A549 (cell line): ENCODE results near the gene ENTREP3. TPM values are rescaled to one million over a fixed set of nuclear protein-coding genes. Genes with fewer than 3 reads are reported as not detected.

ENCODE experiments used
- ATAC-seq, 2 experiments: fragments of 200-7000 bp in 1 of 2; fragments of >200 bp in 1 of 2; cut with Nextera tagmentation in 1 of 2; cut with Tn5 transposase in 1 of 2; 3 replicates each; pipeline versions ENCODE4 v1.8.0 to v1.9.1; 2018 to 2020; ENCODE audit warnings: mild to moderate bottlenecking in 1 of 2, moderate library complexity in 1 of 2
- CTCF ChIA-PET: fragments of 300-600 bp; sonication (Branson Sonifier 250); formaldehyde crosslinking; extraction: SDS; loops from one replicate; lab custom pipeline; 2021; ENCODE audit warnings: antibody characterized with exemption, inconsistent platforms; lab: Yijun Ruan, JAX
- POLR2A ChIA-PET: fragments of 350-600 bp; formaldehyde crosslinking; extraction: SDS; loops from one replicate; lab custom pipeline; 2021; ENCODE audit warnings: antibody characterized with exemption, inconsistent platforms; lab: Yijun Ruan, JAX
- DNase-seq, 2 experiments: peaks; one replicate each; pipeline versions ENCODE4 v3.0.0 to v3.0.0-alpha.2; 2011 to 2016; ENCODE audit warnings: low read depth in 1 of 2, low spot score in 1 of 2
- FAIRE-seq: peaks from 2 replicates; lab custom pipeline; 2011; peaks lifted over from hg19 to GRCh38; lab: Jason Lieb, UNC
- H3K27ac ChIP-seq, 2 experiments: fragments of >200 bp; sonication (Bioruptor Twin); formaldehyde crosslinking; 3 replicates each; pipeline ENCODE4 v1.5.1; 2016 to 2017
- H3K4me1 ChIP-seq: fragments of >200 bp; sonication (Bioruptor Twin); formaldehyde crosslinking; 3 replicates; pipeline ENCODE4 v1.6.1; 2016
- H3K4me2 ChIP-seq: fragments of >200 bp; sonication (Bioruptor Twin); formaldehyde crosslinking; 3 replicates; pipeline ENCODE4 v1.6.1; 2016
- H3K4me3 ChIP-seq: fragments of >200 bp; sonication (Bioruptor Twin); formaldehyde crosslinking; 3 replicates; pipeline ENCODE4 v1.5.1; 2016
- H3K9me3 ChIP-seq: fragments of >200 bp; sonication (Bioruptor Twin); formaldehyde crosslinking; 3 replicates; pipeline ENCODE4 v1.6.1; 2016
- ATOH8 ChIP-seq: fragments of 250-450 bp; sonication (Bioruptor Pico); IDR thresholded peaks from 2 replicates; pipeline ENCODE4 v1.5.0; 2020; ENCODE audit warnings: low read depth, mild to moderate bottlenecking, moderate library complexity
- CBX8 ChIP-seq: fragments of 200-600 bp; sonication (generic); IDR thresholded peaks from 2 replicates; pipeline ENCODE4 v1.6.1; 2016
- CEBPB ChIP-seq, 2 experiments: fragments of >200 bp in 1 of 2; sonication (Bioruptor Twin) in 1 of 2; formaldehyde crosslinking in 1 of 2; IDR thresholded peaks; 2 replicates each; pipeline ENCODE4 v1.6.1; 2012 to 2016
- CHD2 ChIP-seq: fragments of 150-350 bp; IDR thresholded peaks from 2 replicates; pipeline ENCODE4 v1.6.1; 2014; ENCODE audit warnings: low read length; ENCODE audit not compliant: partially characterized antibody
- CHD4 ChIP-seq: fragments of 200-600 bp; sonication (generic); IDR thresholded peaks from 2 replicates; pipeline ENCODE4 v1.6.1; 2016; ENCODE audit warnings: antibody characterized with exemption, mild to moderate bottlenecking, borderline replicate concordance
- EHF ChIP-seq: fragments of 250-450 bp; sonication (Bioruptor Pico); IDR thresholded peaks from 2 replicates; pipeline ENCODE4 v1.5.0; 2020; ENCODE audit warnings: mild to moderate bottlenecking
- ELK1 ChIP-seq: fragments of 150-350 bp; IDR thresholded peaks from 2 replicates; pipeline ENCODE4 v1.6.1; 2014; ENCODE audit warnings: low read depth, mild to moderate bottlenecking, low read length
- EP300 ChIP-seq, 2 experiments: fragments of >200 bp; sonication (Bioruptor Twin); formaldehyde crosslinking; IDR thresholded peaks; 2 replicates in 1 of 2; 3 replicates in 1 of 2; pipeline ENCODE4 v1.6.1; 2016 to 2017
- FOSL2 ChIP-seq, 2 experiments: fragments of 450-650 bp in 1 of 2; fragments of >200 bp in 1 of 2; sonication (Bioruptor Twin) in 1 of 2; formaldehyde crosslinking; IDR thresholded peaks; 2 replicates each; pipeline versions ENCODE4 v1.5.0 to v1.6.1; 2016 to 2020; ENCODE audit warnings: mild to moderate bottlenecking in 1 of 2, moderate library complexity in 1 of 2
- FOXS1 ChIP-seq: fragments of 250-450 bp; sonication (Bioruptor Pico); IDR thresholded peaks from 2 replicates; pipeline ENCODE4 v1.5.0; 2020; ENCODE audit warnings: mild to moderate bottlenecking, moderate library complexity
- HDAC2 ChIP-seq: fragments of 200-600 bp; sonication (generic); IDR thresholded peaks from 2 replicates; pipeline ENCODE4 v1.6.1; 2016
- HEYL ChIP-seq: fragments of 250-450 bp; sonication (Bioruptor Pico); IDR thresholded peaks from 2 replicates; pipeline ENCODE4 v1.8.0; 2021; ENCODE audit warnings: mild to moderate bottlenecking, moderate library complexity
- HOXA7 ChIP-seq: fragments of 250-450 bp; sonication (Bioruptor Pico); IDR thresholded peaks from 2 replicates; pipeline ENCODE4 v1.5.0; 2020; ENCODE audit warnings: mild to moderate bottlenecking, moderate library complexity
- HOXB13 ChIP-seq: fragments of 250-450 bp; sonication (Bioruptor Pico); IDR thresholded peaks from 2 replicates; pipeline ENCODE4 v1.5.0; 2020; ENCODE audit warnings: low read depth, mild to moderate bottlenecking, moderate library complexity
- JUN ChIP-seq, 2 experiments: fragments of >200 bp; sonication (Bioruptor Twin); formaldehyde crosslinking; IDR thresholded peaks; 2 replicates in 1 of 2; 3 replicates in 1 of 2; pipeline ENCODE4 v1.6.1; 2016 to 2017
- JUNB ChIP-seq: fragments of >200 bp; sonication (Bioruptor Twin); formaldehyde crosslinking; IDR thresholded peaks from 2 replicates; pipeline ENCODE4 v1.6.1; 2016
- KDM1A ChIP-seq: fragments of 200-600 bp; sonication (generic); IDR thresholded peaks from 2 replicates; pipeline ENCODE4 v1.6.1; 2016; ENCODE audit warnings: low read depth, mild to moderate bottlenecking
- MAZ ChIP-seq: fragments of 150-350 bp; IDR thresholded peaks from 2 replicates; pipeline ENCODE4 v1.6.1; 2014; ENCODE audit warnings: antibody characterized with exemption, low read depth, low read length, borderline replicate concordance
- MYC ChIP-seq: IDR thresholded peaks from 2 replicates; pipeline ENCODE4 v1.6.1; 2012; ENCODE audit warnings: mild to moderate bottlenecking, inconsistent platforms, low read length, improper control_type of control experiment, borderline replicate concordance
- NFE2L2 ChIP-seq: fragments of 150-350 bp; conservative IDR thresholded peaks from 2 replicates; pipeline ENCODE4 v1.6.1; 2014; ENCODE audit warnings: low read length
- NPAS2 ChIP-seq: fragments of 250-450 bp; sonication (Bioruptor Pico); IDR thresholded peaks from 2 replicates; pipeline ENCODE4 v1.8.0; 2022; ENCODE audit warnings: mild to moderate bottlenecking, moderate library complexity, borderline replicate concordance
- POLR2A ChIP-seq: IDR thresholded peaks from 2 replicates; pipeline ENCODE4 v1.6.1; 2012; ENCODE audit warnings: mild to moderate bottlenecking, low read length
- POLR2AphosphoS2 ChIP-seq: conservative IDR thresholded peaks from 2 replicates; pipeline ENCODE4 v1.6.1; 2012; ENCODE audit warnings: low read length, improper control_type of control experiment, inconsistent platforms
- RAD21 ChIP-seq, 2 experiments: fragments of >200 bp in 1 of 2; sonication (Bioruptor Twin) in 1 of 2; formaldehyde crosslinking in 1 of 2; IDR thresholded peaks in 1 of 2; conservative IDR thresholded peaks in 1 of 2; 2 replicates in 1 of 2; 3 replicates in 1 of 2; pipeline ENCODE4 v1.6.1; 2012 to 2018; ENCODE audit warnings: inconsistent platforms in 1 of 2
- SMC3 ChIP-seq: fragments of >200 bp; sonication (Bioruptor Twin); formaldehyde crosslinking; IDR thresholded peaks from 3 replicates; pipeline ENCODE4 v1.6.1; 2018; ENCODE audit warnings: inconsistent platforms
- SREBF2 ChIP-seq: fragments of 450-650 bp; IDR thresholded peaks from 2 replicates; pipeline ENCODE4 v1.6.1; 2014; ENCODE audit warnings: mild to moderate bottlenecking, moderate library complexity
- USF2 ChIP-seq: fragments of 450-650 bp; IDR thresholded peaks from 2 replicates; pipeline ENCODE4 v1.6.1; 2014; ENCODE audit warnings: antibody characterized with exemption
- ZC3H11A ChIP-seq: fragments of 450-650 bp; IDR thresholded peaks from 2 replicates; pipeline ENCODE4 v1.6.1; 2014; ENCODE audit warnings: antibody characterized with exemption, mild to moderate bottlenecking
- ZSCAN20 ChIP-seq: fragments of 250-450 bp; sonication (Bioruptor Pico); IDR thresholded peaks from 2 replicates; pipeline ENCODE4 v1.8.0; 2022; ENCODE audit warnings: mild to moderate bottlenecking, moderate library complexity
- WGBS: methylation state at CpG from one replicate; pipeline ENCODE4 v1.1.6; 2017; ENCODE audit errors: missing lambda C conversion rate; 5-methylcytosine and 5-hydroxymethylcytosine counted together
- polyA plus RNA-seq, 4 experiments: library from polyadenylated mRNA; depleted of rRNA in 3 of 4; stranded (reverse); fragments of >200 nt; fragmentation: RNase III in 1 of 4; extraction: RNeasy Plus Mini Kit Qiagen cat#74134 plus additional on column Dnase treatment in 1 of 4; gene quantifications; 2 replicates in 3 of 4; 3 replicates in 1 of 4; pipeline ENCODE4 v1.2.3, GENCODE V29; 2011 to 2017
- TF ChIP-seq, protein P1 (sequence below): fragments of 250-450 bp; sonication (Bioruptor Pico); IDR thresholded peaks from 2 replicates; pipeline ENCODE4 v1.5.0; 2021; ENCODE audit warnings: mild to moderate bottlenecking, moderate library complexity, borderline replicate concordance

Gene ENTREP3
- polyA plus RNA-seq, 2 of the 4 experiments (the other 2 are of a cell fraction) = 8.4 to 29.5 TPM

GRCh38 chr1:155228096-155228427 is 27.2 kb downstream of the ENTREP3 start:
- ATAC-seq = no peak
- H3K27ac ChIP-seq = peak overlapping the region; percentile 78 to 89
- TF ChIP-seq HDAC2 (no peak), KDM1A (no peak), USF2 (no peak; the same call in 1 of the 2 replicates), HEYL (CRISPR knock-in tag) (no peak), CBX8 (no peak), FOSL2 (IDR thresholded peaks at IDR 0.05) (no peak), FOSL2 (CRISPR knock-in tag; IDR thresholded peaks at IDR 0.05) (no peak), HOXA7 (CRISPR knock-in tag) (no peak), NFE2L2 (no peak), POLR2A (no peak), SMC3 (no peak), MAZ (no peak), CHD4 (no peak), NPAS2 (CRISPR knock-in tag) (no peak), JUNB (no peak)
- TF ChIP-seq, protein P1, sequence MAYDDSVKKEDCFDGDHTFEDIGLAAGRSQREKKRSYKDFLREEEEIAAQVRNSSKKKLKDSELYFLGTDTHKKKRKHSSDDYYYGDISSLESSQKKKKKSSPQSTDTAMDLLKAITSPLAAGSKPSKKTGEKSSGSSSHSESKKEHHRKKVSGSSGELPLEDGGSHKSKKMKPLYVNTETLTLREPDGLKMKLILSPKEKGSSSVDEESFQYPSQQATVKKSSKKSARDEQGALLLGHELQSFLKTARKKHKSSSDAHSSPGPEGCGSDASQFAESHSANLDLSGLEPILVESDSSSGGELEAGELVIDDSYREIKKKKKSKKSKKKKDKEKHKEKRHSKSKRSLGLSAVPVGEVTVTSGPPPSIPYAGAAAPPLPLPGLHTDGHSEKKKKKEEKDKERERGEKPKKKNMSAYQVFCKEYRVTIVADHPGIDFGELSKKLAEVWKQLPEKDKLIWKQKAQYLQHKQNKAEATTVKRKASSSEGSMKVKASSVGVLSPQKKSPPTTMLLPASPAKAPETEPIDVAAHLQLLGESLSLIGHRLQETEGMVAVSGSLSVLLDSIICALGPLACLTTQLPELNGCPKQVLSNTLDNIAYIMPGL = no peak
- WGBS = 81% methylated on average over 9 of the region's 9 CpGs
- POLR2A ChIA-PET = interaction anchor here (0.8 to 1.8 kb wide), 2 partner anchors 34 to 53 kb away, joined by 3 to 12 read pairs; no protein-coding TSS in a partner anchor
- H3K4me2 ChIP-seq = peak overlapping the region; percentile 69
- CTCF ChIA-PET = interaction anchor here (1.1 to 6.6 kb wide), 6 partner anchors 8 to 52 kb away, joined by 3 to 96 read pairs (median 6); partner anchors contain the start of genes MTX1 and THBS3
- no peaks in the 10 kb centered on the region for H3K9me3 ChIP-seq
- DNase-seq = no peak
- peak overlapping the region; percentile 23 for H3K4me3 ChIP-seq
- no peak for FAIRE-seq
- H3K4me1 ChIP-seq = peaks cover 41% of the 10 kb centered on the region

GRCh38 chr1:155227261-155228095 is 27.8 kb downstream of the ENTREP3 start:
- 4% methylated on average over 42 of the region's 42 CpGs for WGBS
- peak; percentile 94 to 97 for ATAC-seq
- peaks cover 43% of the 10 kb centered on the region for H3K4me1 ChIP-seq
- DNase-seq = peak; percentile 99 to 100
- ChIA-PET POLR2A (interaction anchor here (0.7 to 1.8 kb wide), 3 partner anchors 18 to 33 kb away, joined by 3 to 12 read pairs (median 4); no protein-coding TSS in a partner anchor), CTCF (interaction anchor here (0.9 to 6.6 kb wide), 14 partner anchors 9 to 421 kb away, joined by 3 to 96 read pairs (median 4); partner anchors contain the start of genes KRTCAP2, MTX1, THBS3 and TRIM46)
- peak overlapping the region; percentile 88 to 90 for H3K27ac ChIP-seq
- FAIRE-seq = no peak
- H3K9me3 ChIP-seq = no peaks in the 10 kb centered on the region
- H3K4me3 ChIP-seq = peak overlapping the region; percentile 57
- peak overlapping the region; percentile 84 for H3K4me2 ChIP-seq
- TF ChIP-seq MYC (no peak; the same call in 1 of the 2 replicates), CEBPB (IDR thresholded peaks at IDR 0.05) (no peak), HOXA7 (CRISPR knock-in tag) (no peak), POLR2A (peak; percentile 82), FOSL2 (IDR thresholded peaks at IDR 0.05) (no peak), FOSL2 (CRISPR knock-in tag; IDR thresholded peaks at IDR 0.05) (no peak), RAD21 (conservative IDR thresholded peaks at IDR 0.05 in 1 of 2, IDR thresholded peaks at IDR 0.05 in 1 of 2) (no peak), NFE2L2 (no peak), SMC3 (no peak), JUN (IDR thresholded peaks at IDR 0.05) (peak in 1 of 2 experiments; percentile 68; a peak in 1 of 5 replicates), HOXB13 (no peak), POLR2AphosphoS2 (no peak), EHF (CRISPR knock-in tag) (no peak), EP300 (IDR thresholded peaks at IDR 0.05) (no peak), ZC3H11A (no peak), FOXS1 (CRISPR knock-in tag) (no peak), ELK1 (no peak), ATOH8 (no peak), CHD2 (no peak), SREBF2 (no peak), ZSCAN20 (no peak)
- TF ChIP-seq, protein P1 = no peak
